Ectodermal cell (in vitro differentiated cells): ENCODE measurements around the gene PCDHB1.
A peak's percentile ranks its signal among the peaks of the same experiment; 100 is the strongest.

ENCODE experiments used
- H3K27ac ChIP-seq: 2 replicates; pipeline ENCODE4 v1.7.0; 2013; ENCODE audit warnings: mild to moderate bottlenecking, low read depth, low read length; ENCODE audit not compliant: insufficient read depth, poor library complexity, severe bottlenecking
- H3K27me3 ChIP-seq: 2 replicates; pipeline ENCODE4 v1.7.0; 2013; ENCODE audit warnings: mild to moderate bottlenecking, low read length; ENCODE audit not compliant: insufficient read depth, control insufficient read depth, poor library complexity, severe bottlenecking
- H3K36me3 ChIP-seq: one replicate; pipeline ENCODE4 v1.7.0; 2013; ENCODE audit warnings: low read length; ENCODE audit not compliant: control insufficient read depth, insufficient read depth
- H3K4me1 ChIP-seq: one replicate; pipeline ENCODE4 v1.7.0; 2013; ENCODE audit warnings: low read length; ENCODE audit not compliant: control insufficient read depth, insufficient read depth
- H3K4me3 ChIP-seq: 2 replicates; pipeline ENCODE4 v1.7.0; 2013; ENCODE audit warnings: low read depth, low read length, control low read depth; ENCODE audit not compliant: insufficient read depth
- H3K9me3 ChIP-seq: 2 replicates; pipeline ENCODE4 v1.7.0; 2013; ENCODE audit warnings: mild to moderate bottlenecking, low read length, moderate library complexity; ENCODE audit not compliant: control insufficient read depth
- WGBS, 2 experiments: methylation state at CpG; one replicate each; pipeline ENCODE4 v1.1.7; 2013; ENCODE audit warnings: missing lambda C conversion rate in 2 of 2; 5-methylcytosine and 5-hydroxymethylcytosine counted together

The PCDHB1 gene

DNA sequence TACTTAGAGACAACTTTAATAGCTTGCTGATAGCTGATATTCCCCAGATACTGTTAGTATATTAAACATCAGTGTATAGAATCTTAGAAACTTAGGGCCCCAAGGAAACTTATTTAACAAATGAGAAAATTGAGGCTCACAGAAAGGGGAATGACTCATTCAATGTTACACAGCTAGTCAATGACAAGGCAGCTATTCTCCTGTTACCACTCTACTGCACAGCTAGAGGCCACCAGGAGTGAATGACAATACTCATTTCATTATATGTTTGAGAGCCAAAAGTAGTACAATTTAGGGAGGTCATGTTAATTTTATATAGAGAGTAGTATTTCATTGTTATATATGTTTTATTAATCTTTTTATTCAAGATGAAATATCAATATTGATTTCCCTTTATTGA is 33.2 kb upstream of the PCDHB1 start:
- Histone ChIP-seq H3K4me1 (no peaks in the 10 kb centered on the region), H3K9me3 (no peaks in the 10 kb centered on the region), H3K4me3 (no peak overlapping the region), H3K27me3 (no peaks in the 10 kb centered on the region), H3K36me3 (no peaks in the 10 kb centered on the region), H3K27ac (no peak overlapping the region)

DNA sequence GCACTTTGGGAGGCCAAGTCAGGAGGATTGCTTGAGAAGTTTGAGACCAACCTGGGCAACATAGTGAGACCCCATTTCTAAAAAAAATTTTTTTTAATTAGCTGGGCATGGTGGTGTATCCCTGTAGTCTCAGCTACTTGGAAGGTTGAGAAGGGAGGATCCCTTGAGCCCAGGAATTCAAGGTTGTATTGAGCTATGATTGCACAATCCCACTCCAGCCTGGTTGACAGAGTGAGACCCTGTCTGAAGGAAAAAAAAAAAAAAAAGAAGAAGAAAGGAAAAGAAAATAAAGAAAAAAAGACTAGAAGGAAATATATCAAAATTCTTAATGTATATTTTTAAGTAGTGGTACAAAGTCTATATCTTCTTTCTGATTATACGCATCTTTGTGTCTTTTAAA is 28.8 kb upstream of the PCDHB1 start:
- Histone ChIP-seq H3K4me3 (no peak overlapping the region), H3K4me1 (no peaks in the 10 kb centered on the region), H3K27ac (no peak overlapping the region), H3K9me3 (no peaks in the 10 kb centered on the region), H3K36me3 (no peaks in the 10 kb centered on the region), H3K27me3 (no peaks in the 10 kb centered on the region)
- no CpG with 5 or more reads among the region's 1 CpG for WGBS, 2 experiments

DNA sequence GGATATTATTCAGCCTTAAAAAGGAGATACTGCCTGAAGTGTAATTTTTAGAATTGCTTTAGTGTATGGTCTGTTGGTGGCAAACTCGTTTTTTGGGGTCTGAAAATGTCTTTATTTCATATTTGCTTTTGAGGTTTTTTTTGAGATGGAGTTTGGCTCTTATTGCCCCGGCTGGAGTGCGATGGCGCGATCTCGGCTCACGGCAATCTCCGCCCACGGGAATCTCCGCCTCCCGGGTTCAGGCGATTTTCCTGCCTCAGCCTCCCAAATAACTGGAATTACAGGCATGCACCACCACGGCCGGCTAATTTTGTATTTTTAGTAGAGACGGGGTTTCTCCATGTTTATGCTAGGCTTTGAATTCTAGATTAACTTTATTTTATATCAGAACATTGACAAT is 20.2 kb upstream of the PCDHB1 start:
- Histone ChIP-seq H3K4me3 (no peak overlapping the region), H3K4me1 (no peaks in the 10 kb centered on the region), H3K36me3 (no peaks in the 10 kb centered on the region), H3K27ac (no peak overlapping the region), H3K9me3 (no peaks in the 10 kb centered on the region), H3K27me3 (no peaks in the 10 kb centered on the region)
- WGBS, 2 experiments = 88 to 94% methylated on average over 13 to 15 of the region's 15 CpGs

DNA sequence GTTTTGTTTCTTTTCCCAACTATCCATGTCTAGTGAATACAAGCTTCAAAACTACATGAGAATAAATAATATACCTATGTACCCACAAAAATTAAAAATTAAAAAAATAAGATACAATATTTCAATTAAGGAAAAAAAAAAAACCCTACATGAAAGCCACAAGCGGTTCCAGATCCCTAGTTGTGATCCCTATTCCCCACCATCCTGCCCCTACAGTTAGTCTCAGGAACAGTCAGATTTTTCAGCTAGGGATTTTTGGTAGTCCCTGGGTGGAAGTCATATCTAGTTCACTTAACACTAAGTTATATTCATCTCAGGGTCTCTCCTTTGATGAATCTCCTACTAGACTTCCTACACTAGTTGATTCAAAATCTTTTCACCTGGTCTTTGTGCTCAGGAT is 18.5 kb upstream of the PCDHB1 start:
- Histone ChIP-seq H3K4me1 (no peaks in the 10 kb centered on the region), H3K27ac (no peak overlapping the region), H3K4me3 (no peak overlapping the region), H3K27me3 (no peaks in the 10 kb centered on the region), H3K9me3 (no peaks in the 10 kb centered on the region), H3K36me3 (no peaks in the 10 kb centered on the region)
- 60 to 71% methylated on average over 1 of the region's 1 CpG for WGBS, 2 experiments

DNA sequence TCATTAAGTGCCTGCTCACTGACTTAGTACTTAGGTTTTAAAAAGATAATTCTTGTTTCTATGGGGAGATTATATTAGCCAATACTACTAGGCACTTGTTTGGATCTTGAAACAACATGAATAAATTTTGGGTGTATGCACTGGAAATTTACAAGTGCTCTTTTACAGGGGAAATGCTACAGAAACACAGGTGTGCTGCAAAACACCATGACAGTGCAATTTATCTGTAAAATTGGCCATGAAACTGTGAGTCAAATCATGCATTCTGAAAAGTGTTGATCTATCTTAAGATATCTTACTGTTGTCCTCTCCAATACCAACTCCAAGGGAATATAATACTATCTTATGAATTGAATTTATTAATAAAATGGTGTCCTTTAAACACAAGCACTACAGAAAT is 12.1 kb upstream of the PCDHB1 start:
- H3K27me3 ChIP-seq = no peaks in the 10 kb centered on the region
- no peak overlapping the region for H3K27ac ChIP-seq
- H3K9me3 ChIP-seq = no peaks in the 10 kb centered on the region
- H3K4me1 ChIP-seq = no peaks in the 10 kb centered on the region
- no peak overlapping the region for H3K4me3 ChIP-seq
- no peaks in the 10 kb centered on the region for H3K36me3 ChIP-seq

DNA sequence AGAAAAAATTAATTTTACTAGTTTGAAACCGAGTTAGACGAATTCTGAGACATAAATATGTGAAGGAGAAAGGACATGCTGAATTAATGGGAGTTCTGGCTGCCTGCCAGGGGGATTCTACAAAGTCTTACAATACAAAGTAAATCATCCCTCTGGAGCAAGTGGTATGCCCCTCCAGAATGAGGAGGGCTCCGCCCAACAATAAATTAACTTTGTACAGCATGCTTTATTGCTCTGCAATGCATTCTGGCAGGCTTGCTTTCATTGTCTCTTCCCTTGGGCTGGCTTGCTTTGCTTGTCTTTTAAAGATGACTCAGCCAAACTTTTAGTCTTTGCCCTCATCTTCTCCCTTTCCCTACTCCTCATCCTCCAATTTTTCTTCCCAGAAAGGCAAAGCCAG is 11.7 kb upstream of the PCDHB1 start:
- no peak overlapping the region for H3K27ac ChIP-seq
- H3K9me3 ChIP-seq = no peaks in the 10 kb centered on the region
- 72 to 82% methylated on average over 3 of the region's 3 CpGs for WGBS, 2 experiments
- no peaks in the 10 kb centered on the region for H3K4me1 ChIP-seq
- H3K27me3 ChIP-seq = no peaks in the 10 kb centered on the region
- no peaks in the 10 kb centered on the region for H3K36me3 ChIP-seq
- peak overlapping the region; percentile 67 for H3K4me3 ChIP-seq

DNA sequence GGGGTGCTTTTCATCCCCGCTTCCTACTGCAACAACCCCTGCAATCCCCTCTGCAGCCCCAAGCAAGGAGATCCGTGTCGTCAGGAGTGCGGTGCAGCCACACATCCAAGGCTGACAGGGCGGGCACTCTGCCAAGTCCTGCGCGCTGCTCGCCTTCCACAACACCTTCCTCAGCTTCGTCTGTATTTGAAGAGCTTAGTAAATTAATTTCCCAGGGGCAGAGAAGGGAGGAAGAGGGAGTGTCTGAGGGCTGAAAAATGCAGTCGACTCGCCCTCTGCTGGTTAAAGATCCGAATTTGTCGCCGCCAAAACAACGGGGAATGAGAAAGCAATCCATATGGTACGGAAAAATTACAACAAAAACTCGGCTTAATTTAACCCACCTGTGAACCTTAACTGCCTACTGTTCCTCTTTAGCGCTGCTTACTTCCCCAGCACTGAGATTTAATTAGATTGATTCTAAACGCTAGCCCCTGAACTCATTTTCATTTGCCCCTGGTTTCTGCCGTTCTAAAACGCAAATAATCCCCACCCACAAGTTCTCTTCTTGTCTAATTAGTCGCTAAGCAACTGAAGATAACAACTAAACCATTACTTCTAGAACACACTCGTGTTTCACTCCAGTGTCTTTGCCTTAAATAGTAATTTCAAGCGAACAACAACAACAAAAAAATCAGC is 10.9 kb upstream of the PCDHB1 start:
- no peaks in the 10 kb centered on the region for H3K27me3 ChIP-seq
- H3K36me3 ChIP-seq = no peaks in the 10 kb centered on the region
- peak overlapping the region; percentile 86 for H3K27ac ChIP-seq
- H3K9me3 ChIP-seq = no peaks in the 10 kb centered on the region
- H3K4me1 ChIP-seq = no peaks in the 10 kb centered on the region
- 2 to 4% methylated on average over 24 of the region's 24 CpGs for WGBS, 2 experiments
- H3K4me3 ChIP-seq = peak overlapping the region; percentile 67

DNA sequence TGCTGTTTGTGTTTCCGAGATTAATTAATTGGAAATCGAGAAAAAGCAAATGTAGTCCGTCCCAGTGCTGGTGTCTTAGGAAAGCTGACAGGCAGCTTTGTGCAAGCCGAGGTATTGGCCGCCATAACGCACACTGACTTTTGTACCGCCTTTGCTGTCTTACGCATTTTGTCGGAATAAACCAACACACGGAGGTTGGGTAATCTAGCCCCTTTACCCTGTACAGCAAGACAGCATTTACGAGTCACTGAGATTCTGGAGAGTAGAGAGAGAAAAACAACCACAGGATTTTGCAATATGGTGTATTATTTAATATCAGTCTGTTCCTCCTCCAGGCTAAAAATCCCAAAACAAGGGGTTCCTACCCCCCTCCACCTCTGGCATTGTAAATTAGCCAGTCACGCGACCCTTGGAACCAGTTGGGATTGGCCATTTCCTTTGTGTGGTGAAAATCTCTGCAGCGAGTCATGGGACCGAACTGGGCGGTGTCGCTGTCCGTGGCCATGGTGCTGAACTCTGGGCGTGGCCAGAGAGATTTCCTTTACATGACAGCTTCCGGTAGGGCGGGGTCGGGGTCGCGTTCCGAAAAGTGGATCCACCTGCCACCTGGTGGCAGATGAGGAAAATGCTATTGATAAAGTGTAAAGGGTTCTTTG is 10.3 kb upstream of the PCDHB1 start:
- H3K27ac ChIP-seq = peak overlapping the region; percentile 86
- peak overlapping the region; percentile 67 for H3K4me3 ChIP-seq
- H3K36me3 ChIP-seq = no peaks in the 10 kb centered on the region
- no peaks in the 10 kb centered on the region for H3K27me3 ChIP-seq
- H3K4me1 ChIP-seq = no peaks in the 10 kb centered on the region
- no peaks in the 10 kb centered on the region for H3K9me3 ChIP-seq
- WGBS, 2 experiments = 0% methylated on average over 24 to 25 of the region's 25 CpGs

DNA sequence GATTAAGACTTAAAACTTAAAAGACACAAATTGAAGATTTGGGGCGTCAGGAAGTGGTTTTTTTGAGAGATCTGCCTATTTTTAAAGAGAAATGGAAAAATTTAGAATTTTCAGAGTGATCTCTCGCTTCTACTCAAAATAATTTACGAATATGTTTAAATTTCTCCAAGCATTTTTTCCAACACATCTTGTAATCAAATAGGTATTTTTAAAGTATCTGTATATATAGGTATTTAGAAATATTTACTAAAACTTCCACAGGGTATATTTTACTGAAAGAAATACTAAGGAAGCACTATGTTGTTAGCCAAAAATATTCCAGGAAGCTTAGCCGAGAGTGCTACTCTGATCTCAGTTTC is 9.8 kb upstream of the PCDHB1 start:
- H3K4me3 ChIP-seq = no peak overlapping the region

DNA sequence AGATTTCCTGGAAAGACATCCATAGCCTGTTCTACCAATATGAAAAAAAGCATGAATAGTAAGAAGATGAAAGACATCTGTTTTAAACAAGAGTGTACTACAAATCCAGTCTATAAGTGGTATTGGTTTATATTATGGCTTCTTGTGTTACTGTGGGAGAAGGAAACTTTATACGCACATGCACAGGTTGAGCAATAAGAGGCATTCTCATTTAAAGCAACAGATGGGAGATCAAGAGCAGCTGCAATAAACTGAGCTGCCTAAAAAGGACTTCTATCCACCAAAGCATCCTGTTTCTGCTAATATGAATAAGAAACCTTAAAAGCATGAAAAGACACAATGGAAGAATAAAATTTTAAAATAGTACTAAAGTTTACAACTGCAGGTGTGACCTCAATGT is 8.6 kb upstream of the PCDHB1 start:
- H3K36me3 ChIP-seq = no peaks in the 10 kb centered on the region
- no peaks in the 10 kb centered on the region for H3K9me3 ChIP-seq
- H3K4me3 ChIP-seq = no peak overlapping the region
- no peaks in the 10 kb centered on the region for H3K4me1 ChIP-seq
- H3K27ac ChIP-seq = no peak overlapping the region
- 88 to 91% methylated on average over 1 of the region's 1 CpG for WGBS, 2 experiments
- H3K27me3 ChIP-seq = no peaks in the 10 kb centered on the region

More for the DNA sequence above, 9.8 kb upstream of the PCDHB1 start:
- 40 to 46% methylated on average over 2 of the region's 4 CpGs for WGBS, 2 experiments
- Histone ChIP-seq H3K27me3 (no peaks in the 10 kb centered on the region), H3K4me1 (no peaks in the 10 kb centered on the region), H3K9me3 (no peaks in the 10 kb centered on the region), H3K36me3 (no peaks in the 10 kb centered on the region), H3K27ac (no peak overlapping the region)

DNA sequence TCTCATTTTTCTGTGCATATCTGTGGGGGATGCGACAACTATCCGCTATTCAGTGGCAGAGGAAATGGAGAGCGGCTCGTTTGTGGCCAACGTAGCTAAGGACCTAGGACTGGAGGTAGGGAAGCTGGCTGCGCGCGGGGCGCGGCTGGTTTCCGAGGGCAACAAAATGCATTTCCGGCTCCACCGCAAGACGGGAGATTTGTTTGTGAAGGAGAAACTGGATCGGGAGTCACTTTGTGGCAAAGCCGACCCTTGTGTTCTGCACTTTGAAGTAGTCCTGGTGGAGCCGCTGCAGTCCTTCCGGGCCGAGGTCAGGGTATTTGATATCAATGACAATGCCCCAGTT is 320 bp downstream of the PCDHB1 start:
- H3K27me3 ChIP-seq = peaks cover 27% of the 10 kb centered on the region
- H3K36me3 ChIP-seq = no peaks in the 10 kb centered on the region
- WGBS, 2 experiments = 4 to 6% methylated on average over 19 of the region's 19 CpGs
- H3K4me1 ChIP-seq = peaks cover 8% of the 10 kb centered on the region
- no peaks in the 10 kb centered on the region for H3K9me3 ChIP-seq
- peak overlapping the region; percentile 42 for H3K4me3 ChIP-seq
- no peak overlapping the region for H3K27ac ChIP-seq
